Measurements from ENCODE around the gene NUBP2. TPM values are rescaled to one million over a fixed set of nuclear protein-coding genes. Genes with fewer than 3 reads are reported as not detected.

NUBP2 gene
- total and polyA plus RNA-seq, 2 experiments from 2014 or later, result 79.4 to 175 TPM

DNA sequence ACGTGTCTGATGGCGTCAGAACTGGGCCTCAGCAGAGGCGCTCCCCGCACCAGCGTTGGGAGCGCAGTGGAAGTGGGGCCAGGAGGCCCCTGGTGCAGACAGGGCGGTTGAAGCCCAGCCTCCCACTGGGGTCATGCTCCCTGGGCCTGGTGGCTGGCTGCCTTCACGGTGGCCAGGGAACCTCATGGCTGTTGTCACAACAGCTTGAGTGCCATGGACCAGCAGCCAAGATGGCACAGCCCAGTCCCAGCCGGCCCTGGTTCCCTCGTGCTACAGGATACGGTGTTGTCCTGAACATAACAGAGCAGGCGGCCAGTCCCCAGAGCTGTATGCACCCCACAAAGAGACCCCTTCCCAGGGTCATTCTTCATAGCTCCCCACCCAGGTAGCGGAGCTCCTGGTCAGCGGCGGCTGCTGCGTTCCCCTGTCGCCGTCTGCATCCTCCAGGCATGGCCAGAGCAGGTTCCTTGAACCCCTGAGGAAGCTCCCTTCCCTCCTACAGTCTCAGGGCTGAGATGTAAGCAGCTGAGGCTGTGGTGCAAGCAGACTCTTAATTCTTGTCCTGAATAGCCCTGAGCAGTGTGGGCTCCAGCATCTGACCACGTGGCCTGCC lies 41.1 kb upstream of the NUBP2 start:
- Histone ChIP-seq H3K4me1 (ENCODE audit: insufficient read depth) (no peaks in the 10 kb centered on the region), H3K27me3 (ENCODE audit: insufficient read depth) (no peaks in the 10 kb centered on the region), H3K79me2 (replicated peaks; ENCODE audit: insufficient read depth) (no peaks in the 10 kb centered on the region), H3K9me2 (ENCODE audit: insufficient read depth) (no peaks in the 10 kb centered on the region), H2AFZ (no peak overlapping the region), H3K36me3 (ENCODE audit: insufficient read depth) (no peaks in the 10 kb centered on the region), H3F3A (replicated peaks; ENCODE audit: low read depth) (peaks cover 29% of the 10 kb centered on the region), H3K4me2 (no peak overlapping the region), H3K27ac (ENCODE audit: low read depth) (no peak overlapping the region), H4K20me1 (replicated peaks; ENCODE audit: insufficient read depth) (no peaks in the 10 kb centered on the region), H3K4me3 (no peak overlapping the region)
- ATAC-seq (no peak), DNase-seq (ENCODE audit: low spot score) (no peak)
- no peak for TF ChIP-seq JUNB (IDR thresholded peaks at IDR 0.05; ENCODE audit: unreplicated experiment)
- no peak for TF ChIP-seq NANOG (IDR thresholded peaks at IDR 0.05; ENCODE audit: borderline replicate concordance)
- TF ChIP-seq, protein P1, sequence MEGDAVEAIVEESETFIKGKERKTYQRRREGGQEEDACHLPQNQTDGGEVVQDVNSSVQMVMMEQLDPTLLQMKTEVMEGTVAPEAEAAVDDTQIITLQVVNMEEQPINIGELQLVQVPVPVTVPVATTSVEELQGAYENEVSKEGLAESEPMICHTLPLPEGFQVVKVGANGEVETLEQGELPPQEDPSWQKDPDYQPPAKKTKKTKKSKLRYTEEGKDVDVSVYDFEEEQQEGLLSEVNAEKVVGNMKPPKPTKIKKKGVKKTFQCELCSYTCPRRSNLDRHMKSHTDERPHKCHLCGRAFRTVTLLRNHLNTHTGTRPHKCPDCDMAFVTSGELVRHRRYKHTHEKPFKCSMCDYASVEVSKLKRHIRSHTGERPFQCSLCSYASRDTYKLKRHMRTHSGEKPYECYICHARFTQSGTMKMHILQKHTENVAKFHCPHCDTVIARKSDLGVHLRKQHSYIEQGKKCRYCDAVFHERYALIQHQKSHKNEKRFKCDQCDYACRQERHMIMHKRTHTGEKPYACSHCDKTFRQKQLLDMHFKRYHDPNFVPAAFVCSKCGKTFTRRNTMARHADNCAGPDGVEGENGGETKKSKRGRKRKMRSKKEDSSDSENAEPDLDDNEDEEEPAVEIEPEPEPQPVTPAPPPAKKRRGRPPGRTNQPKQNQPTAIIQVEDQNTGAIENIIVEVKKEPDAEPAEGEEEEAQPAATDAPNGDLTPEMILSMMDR (conservative IDR thresholded peaks at IDR 0.05; ENCODE audit: low read depth in 2 of 2), result no peak
- no peak for TF ChIP-seq EZH2phosphoT487 (IDR thresholded peaks at IDR 0.05; ENCODE audit: unreplicated experiment)
- TF ChIP-seq STAT1 (IDR thresholded peaks at IDR 0.05; ENCODE audit: unreplicated experiment), result no peak
- no peak for TF ChIP-seq ZNF331 (CRISPR knock-in tag; IDR thresholded peaks at IDR 0.05; ENCODE audit: low read depth)
- no peak for TF ChIP-seq CREB1 (CRISPR knock-in tag; IDR thresholded peaks at IDR 0.05; ENCODE audit: low read depth)
- TF ChIP-seq, protein P2, sequence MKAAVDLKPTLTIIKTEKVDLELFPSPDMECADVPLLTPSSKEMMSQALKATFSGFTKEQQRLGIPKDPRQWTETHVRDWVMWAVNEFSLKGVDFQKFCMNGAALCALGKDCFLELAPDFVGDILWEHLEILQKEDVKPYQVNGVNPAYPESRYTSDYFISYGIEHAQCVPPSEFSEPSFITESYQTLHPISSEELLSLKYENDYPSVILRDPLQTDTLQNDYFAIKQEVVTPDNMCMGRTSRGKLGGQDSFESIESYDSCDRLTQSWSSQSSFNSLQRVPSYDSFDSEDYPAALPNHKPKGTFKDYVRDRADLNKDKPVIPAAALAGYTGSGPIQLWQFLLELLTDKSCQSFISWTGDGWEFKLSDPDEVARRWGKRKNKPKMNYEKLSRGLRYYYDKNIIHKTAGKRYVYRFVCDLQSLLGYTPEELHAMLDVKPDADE (IDR thresholded peaks at IDR 0.05), result no peak
- TF ChIP-seq, protein P3, sequence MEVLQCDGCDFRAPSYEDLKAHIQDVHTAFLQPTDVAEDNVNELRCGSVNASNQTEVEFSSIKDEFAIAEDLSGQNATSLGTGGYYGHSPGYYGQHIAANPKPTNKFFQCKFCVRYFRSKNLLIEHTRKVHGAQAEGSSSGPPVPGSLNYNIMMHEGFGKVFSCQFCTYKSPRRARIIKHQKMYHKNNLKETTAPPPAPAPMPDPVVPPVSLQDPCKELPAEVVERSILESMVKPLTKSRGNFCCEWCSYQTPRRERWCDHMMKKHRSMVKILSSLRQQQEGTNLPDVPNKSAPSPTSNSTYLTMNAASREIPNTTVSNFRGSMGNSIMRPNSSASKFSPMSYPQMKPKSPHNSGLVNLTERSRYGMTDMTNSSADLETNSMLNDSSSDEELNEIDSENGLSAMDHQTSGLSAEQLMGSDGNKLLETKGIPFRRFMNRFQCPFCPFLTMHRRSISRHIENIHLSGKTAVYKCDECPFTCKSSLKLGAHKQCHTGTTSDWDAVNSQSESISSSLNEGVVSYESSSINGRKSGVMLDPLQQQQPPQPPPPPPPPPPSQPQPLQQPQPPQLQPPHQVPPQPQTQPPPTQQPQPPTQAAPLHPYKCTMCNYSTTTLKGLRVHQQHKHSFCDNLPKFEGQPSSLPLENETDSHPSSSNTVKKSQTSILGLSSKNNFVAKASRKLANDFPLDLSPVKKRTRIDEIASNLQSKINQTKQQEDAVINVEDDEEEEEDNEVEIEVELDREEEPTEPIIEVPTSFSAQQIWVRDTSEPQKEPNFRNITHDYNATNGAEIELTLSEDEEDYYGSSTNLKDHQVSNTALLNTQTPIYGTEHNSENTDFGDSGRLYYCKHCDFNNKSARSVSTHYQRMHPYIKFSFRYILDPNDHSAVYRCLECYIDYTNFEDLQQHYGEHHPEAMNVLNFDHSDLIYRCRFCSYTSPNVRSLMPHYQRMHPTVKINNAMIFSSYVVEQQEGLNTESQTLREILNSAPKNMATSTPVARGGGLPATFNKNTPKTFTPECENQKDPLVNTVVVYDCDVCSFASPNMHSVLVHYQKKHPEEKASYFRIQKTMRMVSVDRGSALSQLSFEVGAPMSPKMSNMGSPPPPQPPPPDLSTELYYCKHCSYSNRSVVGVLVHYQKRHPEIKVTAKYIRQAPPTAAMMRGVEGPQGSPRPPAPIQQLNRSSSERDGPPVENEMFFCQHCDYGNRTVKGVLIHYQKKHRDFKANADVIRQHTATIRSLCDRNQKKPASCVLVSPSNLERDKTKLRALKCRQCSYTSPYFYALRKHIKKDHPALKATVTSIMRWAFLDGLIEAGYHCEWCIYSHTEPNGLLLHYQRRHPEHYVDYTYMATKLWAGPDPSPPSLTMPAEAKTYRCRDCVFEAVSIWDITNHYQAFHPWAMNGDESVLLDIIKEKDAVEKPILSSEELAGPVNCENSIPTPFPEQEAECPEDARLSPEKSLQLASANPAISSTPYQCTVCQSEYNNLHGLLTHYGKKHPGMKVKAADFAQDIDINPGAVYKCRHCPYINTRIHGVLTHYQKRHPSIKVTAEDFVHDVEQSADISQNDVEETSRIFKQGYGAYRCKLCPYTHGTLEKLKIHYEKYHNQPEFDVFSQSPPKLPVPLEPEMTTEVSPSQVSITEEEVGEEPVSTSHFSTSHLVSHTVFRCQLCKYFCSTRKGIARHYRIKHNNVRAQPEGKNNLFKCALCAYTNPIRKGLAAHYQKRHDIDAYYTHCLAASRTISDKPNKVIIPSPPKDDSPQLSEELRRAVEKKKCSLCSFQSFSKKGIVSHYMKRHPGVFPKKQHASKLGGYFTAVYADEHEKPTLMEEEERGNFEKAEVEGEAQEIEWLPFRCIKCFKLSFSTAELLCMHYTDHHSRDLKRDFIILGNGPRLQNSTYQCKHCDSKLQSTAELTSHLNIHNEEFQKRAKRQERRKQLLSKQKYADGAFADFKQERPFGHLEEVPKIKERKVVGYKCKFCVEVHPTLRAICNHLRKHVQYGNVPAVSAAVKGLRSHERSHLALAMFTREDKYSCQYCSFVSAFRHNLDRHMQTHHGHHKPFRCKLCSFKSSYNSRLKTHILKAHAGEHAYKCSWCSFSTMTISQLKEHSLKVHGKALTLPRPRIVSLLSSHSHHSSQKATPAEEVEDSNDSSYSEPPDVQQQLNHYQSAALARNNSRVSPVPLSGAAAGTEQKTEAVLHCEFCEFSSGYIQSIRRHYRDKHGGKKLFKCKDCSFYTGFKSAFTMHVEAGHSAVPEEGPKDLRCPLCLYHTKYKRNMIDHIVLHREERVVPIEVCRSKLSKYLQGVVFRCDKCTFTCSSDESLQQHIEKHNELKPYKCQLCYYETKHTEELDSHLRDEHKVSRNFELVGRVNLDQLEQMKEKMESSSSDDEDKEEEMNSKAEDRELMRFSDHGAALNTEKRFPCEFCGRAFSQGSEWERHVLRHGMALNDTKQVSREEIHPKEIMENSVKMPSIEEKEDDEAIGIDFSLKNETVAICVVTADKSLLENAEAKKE (CRISPR knock-in tag; IDR thresholded peaks at IDR 0.05), result no peak
- TF ChIP-seq EZH2 (IDR thresholded peaks at IDR 0.05; ENCODE audit: low read depth, unreplicated experiment), result no peak
- no peak for TF ChIP-seq ZNF114 (CRISPR knock-in tag; IDR thresholded peaks at IDR 0.05)
- peaks cover 3% of the 10 kb centered on the region; the same call in 2 of the 3 replicates for H3K9me3 Mint-ChIP-seq
- no peak overlapping the region for H3K27ac Mint-ChIP-seq
- H3K27me3 Mint-ChIP-seq (ENCODE audit: insufficient read depth, low read depth, poor library complexity), result peaks cover 6% of the 10 kb centered on the region
- H3K4me1 Mint-ChIP-seq, result no peaks in the 10 kb centered on the region
- H3K4me3 Mint-ChIP-seq, result no peak overlapping the region
- peaks cover 8% of the 10 kb centered on the region; the same call in 2 of the 3 replicates for H3K36me3 Mint-ChIP-seq (ENCODE audit: low read depth)
